BJ (cell line): Measurements from ENCODE around the gene KLK10. TPM values are rescaled to one million over a fixed set of nuclear protein-coding genes. Genes with fewer than 3 reads are reported as not detected.

ENCODE experiments used
- CTCF ChIA-PET: fragments of 350-600 bp; formaldehyde crosslinking; extraction: SDS; loops from one replicate; lab custom pipeline; 2021; ENCODE audit warnings: antibody characterized with exemption, inconsistent platforms; lab: Yijun Ruan, JAX
- POLR2A ChIA-PET: fragments of 300-600 bp; sonication (Branson Sonifier 250); formaldehyde crosslinking; extraction: SDS; loops from one replicate; lab custom pipeline; 2021; ENCODE audit warnings: antibody characterized with exemption; lab: Charles Lee
- DNase-seq: peaks from one replicate; pipeline ENCODE4 v3.0.0-alpha.2; 2011; ENCODE audit warnings: low read depth
- H3K27me3 ChIP-seq: 2 replicates; pipeline ENCODE4 v1.6.0; 2011; ENCODE audit warnings: low read length; ENCODE audit not compliant: control insufficient read depth, insufficient read depth
- H3K36me3 ChIP-seq: 2 replicates; pipeline ENCODE4 v1.5.1; 2011; ENCODE audit warnings: low read length; ENCODE audit not compliant: control insufficient read depth, insufficient read depth
- H3K4me3 ChIP-seq: 2 replicates; pipeline ENCODE4 v1.5.1; 2011; ENCODE audit warnings: low read depth, mild to moderate bottlenecking, control low read depth, low read length
- polyA minus RNA-seq: library from RNA; depleted of rRNA, polyadenylated mRNA; stranded (reverse); fragments of >200 nt; gene quantifications from 2 replicates; pipeline ENCODE4 v1.2.3, GENCODE V29; 2011; rRNA and poly(A)+ RNA removed
- polyA plus RNA-seq: library from polyadenylated mRNA; depleted of rRNA; stranded (reverse); fragments of >200 nt; gene quantifications from 2 replicates; pipeline ENCODE4 v1.2.3, GENCODE V29; 2011; rRNA removed
- TF ChIP-seq, protein P1 (sequence below): IDR thresholded peaks from 2 replicates; pipeline ENCODE4 v1.5.1; 2011; ENCODE audit warnings: low read depth, mild to moderate bottlenecking, control low read depth, inconsistent platforms, low read length, moderate library complexity; ENCODE audit not compliant: insufficient read depth

The KLK10 gene
- polyA plus RNA-seq (not detected in 2 replicates), polyA minus RNA-seq (not detected in 2 replicates)

- peaks cover 14% of the 10 kb centered on the region for H3K27me3 ChIP-seq
- TF ChIP-seq, protein P1, sequence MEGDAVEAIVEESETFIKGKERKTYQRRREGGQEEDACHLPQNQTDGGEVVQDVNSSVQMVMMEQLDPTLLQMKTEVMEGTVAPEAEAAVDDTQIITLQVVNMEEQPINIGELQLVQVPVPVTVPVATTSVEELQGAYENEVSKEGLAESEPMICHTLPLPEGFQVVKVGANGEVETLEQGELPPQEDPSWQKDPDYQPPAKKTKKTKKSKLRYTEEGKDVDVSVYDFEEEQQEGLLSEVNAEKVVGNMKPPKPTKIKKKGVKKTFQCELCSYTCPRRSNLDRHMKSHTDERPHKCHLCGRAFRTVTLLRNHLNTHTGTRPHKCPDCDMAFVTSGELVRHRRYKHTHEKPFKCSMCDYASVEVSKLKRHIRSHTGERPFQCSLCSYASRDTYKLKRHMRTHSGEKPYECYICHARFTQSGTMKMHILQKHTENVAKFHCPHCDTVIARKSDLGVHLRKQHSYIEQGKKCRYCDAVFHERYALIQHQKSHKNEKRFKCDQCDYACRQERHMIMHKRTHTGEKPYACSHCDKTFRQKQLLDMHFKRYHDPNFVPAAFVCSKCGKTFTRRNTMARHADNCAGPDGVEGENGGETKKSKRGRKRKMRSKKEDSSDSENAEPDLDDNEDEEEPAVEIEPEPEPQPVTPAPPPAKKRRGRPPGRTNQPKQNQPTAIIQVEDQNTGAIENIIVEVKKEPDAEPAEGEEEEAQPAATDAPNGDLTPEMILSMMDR: no peak
- no peak for DNase-seq
- ChIA-PET CTCF (no interaction called here), POLR2A (no interaction called here)
- H3K4me3 ChIP-seq: peak within 1 kb of the TSS; percentile 3; the same call in 1 of the 2 replicates
- no peaks in the 10 kb centered on the region for H3K36me3 ChIP-seq
These were observed at the start of gene KLK10 for GRCh38 chr19:51019544-51019925. KLK10 (minus strand) TSS chr19:51019709; CDS start chr19:51019130, 579 bp downstream.

- DNase-seq: no peak
- ChIA-PET CTCF (no interaction called here), POLR2A (interaction anchor here (0.6 kb wide), 1 partner anchor 19 kb away, joined by 7 read pairs; no protein-coding TSS in a partner anchor)
- Histone ChIP-seq H3K27me3 (no peaks in the 10 kb centered on the region), H3K4me3 (no peak overlapping the region), H3K36me3 (no peaks in the 10 kb centered on the region)
- TF ChIP-seq, protein P1: no peak
These were observed 47.1 kb upstream of the KLK10 start for GRCh38 chr19:51066393-51067186.

- DNase-seq: no peak
- POLR2A ChIA-PET: no interaction called here
- no peaks in the 10 kb centered on the region for H3K36me3 ChIP-seq
- H3K4me3 ChIP-seq: no peak overlapping the region
- CTCF ChIA-PET: no interaction called here
- TF ChIP-seq, protein P1: no peak
- no peaks in the 10 kb centered on the region for H3K27me3 ChIP-seq
These were observed 45.9 kb upstream of the KLK10 start for GRCh38 chr19:51065221-51065960.

- TF ChIP-seq, protein P1: no peak
- CTCF ChIA-PET: no interaction called here
These were observed 45.2 kb upstream of the KLK10 start, which contains the start of gene KLK13 for GRCh38 chr19:51064534-51065220. KLK13 (minus strand) TSS chr19:51065092; CDS start chr19:51065067, 25 bp downstream.

GRCh38 chr19:51063664-51064063 lies 44.2 kb upstream of the KLK10 start:
- Histone ChIP-seq H3K36me3 (no peaks in the 10 kb centered on the region), H3K27me3 (no peaks in the 10 kb centered on the region), H3K4me3 (no peak overlapping the region)
- DNase-seq: no peak
- ChIA-PET POLR2A (no interaction called here), CTCF (no interaction called here)
- TF ChIP-seq, protein P1: no peak

More at GRCh38 chr19:51064534-51065220, 45.2 kb upstream of the KLK10 start, which contains the start of gene KLK13:
- POLR2A ChIA-PET: no interaction called here
- no peak for DNase-seq
- Histone ChIP-seq H3K36me3 (no peaks in the 10 kb centered on the region), H3K27me3 (no peaks in the 10 kb centered on the region), H3K4me3 (no peak within 1 kb of the TSS)
